ENCODE measurements around the gene SH3BP2. TPM values are rescaled to one million over a fixed set of nuclear protein-coding genes. Genes with fewer than 3 reads are reported as not detected.
A peak's percentile ranks its signal among the peaks of the same experiment; 100 is the strongest.

Gene SH3BP2
- total RNA-seq, 1 experiment from 2014 or later, result 54.0 TPM

DNA sequence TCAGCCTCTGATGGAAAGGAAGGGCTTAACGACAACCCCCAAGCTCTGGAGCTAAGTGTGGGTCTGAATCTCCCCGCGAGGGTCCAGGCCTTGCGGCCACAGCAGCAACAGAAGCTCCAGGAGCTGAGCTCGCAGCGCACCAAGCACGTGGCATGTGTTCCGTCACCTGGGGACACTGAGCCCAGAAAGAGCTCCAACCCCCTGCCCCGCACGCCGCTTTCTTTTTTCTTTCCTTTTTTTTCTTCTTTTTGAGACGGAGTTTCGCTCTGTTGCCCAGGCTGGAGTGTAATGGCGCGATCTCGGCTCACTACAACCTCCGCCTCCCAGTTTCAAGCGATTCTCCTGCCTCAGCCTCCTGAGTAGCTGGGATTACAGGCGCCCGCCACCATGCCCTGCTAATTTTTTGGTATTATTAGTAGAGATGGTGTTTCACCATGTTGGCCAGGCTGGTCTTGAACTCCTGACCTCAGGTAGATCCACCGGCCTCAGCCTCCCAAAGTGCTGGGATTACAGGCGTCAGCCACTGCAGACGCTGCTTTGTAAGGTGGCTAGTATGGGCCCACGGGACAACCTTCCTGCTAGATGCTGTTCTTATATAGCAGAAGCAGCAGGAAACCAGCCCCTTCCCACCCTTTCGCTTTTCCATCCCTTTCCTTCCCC, 36.1 kb upstream of the SH3BP2 start:
- H3K9me3 ChIP-seq (ENCODE audit: insufficient read depth, low read depth), result no peaks in the 10 kb centered on the region
- no peaks in the 10 kb centered on the region for H3F3A ChIP-seq (ENCODE audit: insufficient read depth, low read depth)
- TF ChIP-seq, protein P1, sequence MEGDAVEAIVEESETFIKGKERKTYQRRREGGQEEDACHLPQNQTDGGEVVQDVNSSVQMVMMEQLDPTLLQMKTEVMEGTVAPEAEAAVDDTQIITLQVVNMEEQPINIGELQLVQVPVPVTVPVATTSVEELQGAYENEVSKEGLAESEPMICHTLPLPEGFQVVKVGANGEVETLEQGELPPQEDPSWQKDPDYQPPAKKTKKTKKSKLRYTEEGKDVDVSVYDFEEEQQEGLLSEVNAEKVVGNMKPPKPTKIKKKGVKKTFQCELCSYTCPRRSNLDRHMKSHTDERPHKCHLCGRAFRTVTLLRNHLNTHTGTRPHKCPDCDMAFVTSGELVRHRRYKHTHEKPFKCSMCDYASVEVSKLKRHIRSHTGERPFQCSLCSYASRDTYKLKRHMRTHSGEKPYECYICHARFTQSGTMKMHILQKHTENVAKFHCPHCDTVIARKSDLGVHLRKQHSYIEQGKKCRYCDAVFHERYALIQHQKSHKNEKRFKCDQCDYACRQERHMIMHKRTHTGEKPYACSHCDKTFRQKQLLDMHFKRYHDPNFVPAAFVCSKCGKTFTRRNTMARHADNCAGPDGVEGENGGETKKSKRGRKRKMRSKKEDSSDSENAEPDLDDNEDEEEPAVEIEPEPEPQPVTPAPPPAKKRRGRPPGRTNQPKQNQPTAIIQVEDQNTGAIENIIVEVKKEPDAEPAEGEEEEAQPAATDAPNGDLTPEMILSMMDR (conservative IDR thresholded peaks at IDR 0.05), result no peak
- TF ChIP-seq EZH2 (IDR thresholded peaks at IDR 0.05; ENCODE audit: low read depth), result no peak
- intact Hi-C loops (cut with micrococcal nuclease; ENCODE audit: unreplicated experiment), result loop anchor here (2.0 kb wide), 2 partner anchors 42 to 180 kb away; no protein-coding TSS in a partner anchor
- BruUV-seq (replicated peaks), result no TSS peak
- H3K4me3 ChIP-seq, result no peak overlapping the region
- no peaks in the 10 kb centered on the region for H4K20me1 ChIP-seq (ENCODE audit: insufficient read depth)
- DNase-seq, result no peak
- no peaks in the 10 kb centered on the region for H3K36me3 ChIP-seq (ENCODE audit: low read depth)
- H3K27me3 ChIP-seq (ENCODE audit: insufficient read depth, low read depth), result no peaks in the 10 kb centered on the region
- H3K27ac ChIP-seq, result no peak overlapping the region
- no peak overlapping the region for H2AFZ ChIP-seq
- H3K79me2 ChIP-seq (ENCODE audit: low read depth), result peaks cover 12% of the 10 kb centered on the region
- peaks cover 6% of the 10 kb centered on the region; the same call in 1 of the 2 replicates for H3K4me1 ChIP-seq (replicated peaks; ENCODE audit: insufficient read depth)
- ChIA-PET POLR2A (ENCODE audit: unreplicated experiment) (no interaction called here), CTCF (interaction anchor here (0.6 kb wide), 1 partner anchor 291 kb away, joined by 5 read pairs; no protein-coding TSS in a partner anchor)
- H3K9me2 ChIP-seq (ENCODE audit: insufficient read depth), result no peaks in the 10 kb centered on the region
- H3K4me2 ChIP-seq, result peak overlapping the region; percentile 53

DNA sequence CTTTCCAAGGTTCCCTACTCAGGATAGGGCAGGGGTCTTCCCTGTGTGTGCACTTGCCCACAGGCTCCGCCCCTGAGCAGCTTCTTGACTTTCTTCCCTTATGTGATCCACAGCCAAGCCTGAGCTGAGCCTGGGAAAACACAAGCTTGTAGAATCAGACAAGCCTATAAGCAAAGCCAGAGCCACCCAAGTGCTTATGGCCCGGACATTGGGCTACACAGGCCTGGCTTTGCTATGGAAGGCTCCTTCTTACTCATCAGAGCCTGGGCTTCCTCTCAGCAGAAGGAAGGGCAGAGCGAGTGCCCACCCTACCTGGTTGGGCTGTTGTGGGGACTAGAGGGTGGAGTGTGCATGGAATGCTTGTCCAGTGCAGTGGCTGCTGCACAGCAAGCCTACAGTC, 35.5 kb upstream of the SH3BP2 start:
- POLR2A ChIA-PET (ENCODE audit: unreplicated experiment), result no interaction called here
- Histone ChIP-seq H2AFZ (no peak overlapping the region), H3K9me3 (ENCODE audit: insufficient read depth, low read depth) (no peaks in the 10 kb centered on the region), H3K4me2 (no peak overlapping the region), H3K4me3 (no peak overlapping the region), H3K27me3 (ENCODE audit: insufficient read depth, low read depth) (no peaks in the 10 kb centered on the region), H3K9me2 (ENCODE audit: insufficient read depth) (no peaks in the 10 kb centered on the region), H3K79me2 (ENCODE audit: low read depth) (peaks cover 12% of the 10 kb centered on the region), H3K36me3 (ENCODE audit: low read depth) (no peaks in the 10 kb centered on the region), H3F3A (ENCODE audit: insufficient read depth, low read depth) (no peaks in the 10 kb centered on the region), H4K20me1 (ENCODE audit: insufficient read depth) (no peaks in the 10 kb centered on the region), H3K27ac (no peak overlapping the region), H3K4me1 (replicated peaks; ENCODE audit: insufficient read depth) (peaks cover 6% of the 10 kb centered on the region; the same call in 1 of the 2 replicates)
- intact Hi-C loops (cut with micrococcal nuclease; ENCODE audit: unreplicated experiment), result loop anchor here (2.0 kb wide), 2 partner anchors 41 to 179 kb away; no protein-coding TSS in a partner anchor
- no peak for DNase-seq
- TF ChIP-seq, protein P1 (conservative IDR thresholded peaks at IDR 0.05), result no peak
- no peak for TF ChIP-seq EZH2 (IDR thresholded peaks at IDR 0.05; ENCODE audit: low read depth)
- CTCF ChIA-PET, result no interaction called here
- BruUV-seq (replicated peaks), result no TSS peak

DNA sequence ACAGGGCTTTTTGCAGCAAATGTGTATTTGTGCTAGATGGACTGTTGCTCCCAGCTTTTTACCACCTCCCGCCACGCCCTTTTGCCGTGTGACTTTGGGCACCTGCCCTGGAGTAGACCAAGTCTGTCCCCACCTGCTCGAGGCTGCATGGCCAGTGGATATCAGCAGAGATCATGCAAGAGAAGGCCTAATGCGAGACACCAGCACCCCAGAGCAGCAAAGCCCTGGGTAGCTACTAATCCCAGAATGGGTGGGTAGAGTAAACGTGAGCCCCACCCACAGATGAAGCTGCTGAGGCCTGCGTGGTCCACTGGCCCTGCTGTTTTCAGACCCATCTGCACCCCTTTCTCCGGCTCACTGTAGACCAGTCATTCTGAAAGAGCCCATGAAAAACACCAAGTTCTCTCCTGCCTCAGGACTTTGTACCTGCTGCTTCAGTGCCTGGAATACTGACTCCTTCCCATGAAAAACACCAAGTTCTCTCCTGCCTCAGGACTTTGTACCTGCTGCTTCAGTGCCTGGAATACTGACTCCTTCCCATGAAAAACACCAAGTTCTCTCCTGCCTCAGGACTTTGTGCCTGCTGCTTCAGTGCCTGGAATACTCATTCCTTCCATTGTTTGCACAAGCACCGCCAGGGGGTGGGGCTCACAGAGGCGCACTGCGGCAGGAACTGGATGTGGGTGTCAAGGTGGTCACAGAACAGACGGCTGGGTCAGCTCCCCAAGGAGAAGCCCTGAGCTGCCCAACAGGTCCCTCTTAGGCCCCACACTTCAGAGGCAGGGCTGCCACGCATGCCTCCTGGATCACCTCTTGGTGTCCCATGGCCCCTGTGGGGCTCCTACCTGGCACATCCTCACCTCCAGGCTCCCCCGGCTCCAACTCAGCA, 31.6 kb upstream of the SH3BP2 start:
- no peaks in the 10 kb centered on the region for H3K79me2 ChIP-seq (ENCODE audit: low read depth)
- H3K27me3 ChIP-seq (ENCODE audit: insufficient read depth, low read depth), result no peaks in the 10 kb centered on the region
- H3K9me2 ChIP-seq (ENCODE audit: insufficient read depth), result no peaks in the 10 kb centered on the region
- H3K4me2 ChIP-seq, result no peak overlapping the region
- no peaks in the 10 kb centered on the region for H3K9me3 ChIP-seq (ENCODE audit: insufficient read depth, low read depth)
- DNase-seq, result peak in 1 of 2 experiments; percentile 57
- intact Hi-C loops (cut with micrococcal nuclease; ENCODE audit: unreplicated experiment), result loop anchor here (5.0 kb wide), 2 partner anchors 81 to 276 kb away; partner anchors contain the start of gene ADD1
- POLR2A ChIA-PET (ENCODE audit: unreplicated experiment), result no interaction called here
- H3K27ac ChIP-seq, result no peak overlapping the region
- no TSS peak for BruUV-seq (replicated peaks)
- H3K36me3 ChIP-seq (ENCODE audit: low read depth), result no peaks in the 10 kb centered on the region
- no peaks in the 10 kb centered on the region for H4K20me1 ChIP-seq (ENCODE audit: insufficient read depth)
- TF ChIP-seq EZH2 (IDR thresholded peaks at IDR 0.05; ENCODE audit: low read depth), result no peak
- TF ChIP-seq, protein P1 (conservative IDR thresholded peaks at IDR 0.05), result no peak
- CTCF ChIA-PET, result no interaction called here
- no peak overlapping the region for H3K4me3 ChIP-seq
- H3F3A ChIP-seq (ENCODE audit: insufficient read depth, low read depth), result no peaks in the 10 kb centered on the region
- no peak overlapping the region for H2AFZ ChIP-seq
- H3K4me1 ChIP-seq (replicated peaks; ENCODE audit: insufficient read depth), result no peaks in the 10 kb centered on the region

All from PC-9 (cell line).